ENCODE data around the gene RSAD2.
"Not testable (repeated sequence)": the region's sequence is repeated elsewhere in the genome, so short reads cannot be mapped to it uniquely, and the experiment has no call there.

The RSAD2 gene, protein sequence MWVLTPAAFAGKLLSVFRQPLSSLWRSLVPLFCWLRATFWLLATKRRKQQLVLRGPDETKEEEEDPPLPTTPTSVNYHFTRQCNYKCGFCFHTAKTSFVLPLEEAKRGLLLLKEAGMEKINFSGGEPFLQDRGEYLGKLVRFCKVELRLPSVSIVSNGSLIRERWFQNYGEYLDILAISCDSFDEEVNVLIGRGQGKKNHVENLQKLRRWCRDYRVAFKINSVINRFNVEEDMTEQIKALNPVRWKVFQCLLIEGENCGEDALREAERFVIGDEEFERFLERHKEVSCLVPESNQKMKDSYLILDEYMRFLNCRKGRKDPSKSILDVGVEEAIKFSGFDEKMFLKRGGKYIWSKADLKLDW

DNA sequence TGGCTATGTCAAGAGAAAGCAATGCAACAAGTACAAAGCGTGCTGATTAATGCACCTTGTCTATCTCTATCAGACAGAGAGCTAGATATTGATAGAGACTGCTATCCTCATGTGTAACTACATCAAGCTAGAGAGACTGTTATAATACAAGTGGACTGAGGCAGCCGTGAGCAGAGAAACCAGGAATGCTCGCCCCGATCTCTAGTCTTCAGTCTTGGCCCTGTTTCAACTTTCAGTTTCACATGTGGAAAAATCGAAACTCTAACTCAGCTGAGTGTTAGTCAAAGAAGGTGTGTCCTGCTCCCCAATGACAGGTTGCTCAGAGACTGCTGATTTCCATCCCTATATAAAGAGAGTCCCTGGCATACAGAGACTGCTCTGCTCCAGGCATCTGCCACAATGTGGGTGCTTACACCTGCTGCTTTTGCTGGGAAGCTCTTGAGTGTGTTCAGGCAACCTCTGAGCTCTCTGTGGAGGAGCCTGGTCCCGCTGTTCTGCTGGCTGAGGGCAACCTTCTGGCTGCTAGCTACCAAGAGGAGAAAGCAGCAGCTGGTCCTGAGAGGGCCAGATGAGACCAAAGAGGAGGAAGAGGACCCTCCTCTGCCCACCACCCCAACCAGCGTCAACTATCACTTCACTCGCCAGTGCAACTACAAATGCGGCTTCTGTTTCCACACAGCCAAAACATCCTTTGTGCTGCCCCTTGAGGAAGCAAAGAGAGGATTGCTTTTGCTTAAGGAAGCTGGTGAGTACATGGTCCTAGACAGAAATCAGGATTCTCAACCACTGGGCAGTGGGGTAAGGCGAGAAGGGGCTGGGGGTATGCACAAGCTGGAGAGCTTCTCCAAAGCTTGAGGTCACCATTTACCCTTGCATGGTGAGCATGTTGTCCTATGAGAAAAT, at the start of gene RSAD2:
Gene RSAD2, plus strand, starts transcription at position 376 of the 903 bp plus-strand sequence. Its CDS starts 24 bp downstream, at position 400.
- peak; percentile 11 to 39 for DNase-seq

DNA sequence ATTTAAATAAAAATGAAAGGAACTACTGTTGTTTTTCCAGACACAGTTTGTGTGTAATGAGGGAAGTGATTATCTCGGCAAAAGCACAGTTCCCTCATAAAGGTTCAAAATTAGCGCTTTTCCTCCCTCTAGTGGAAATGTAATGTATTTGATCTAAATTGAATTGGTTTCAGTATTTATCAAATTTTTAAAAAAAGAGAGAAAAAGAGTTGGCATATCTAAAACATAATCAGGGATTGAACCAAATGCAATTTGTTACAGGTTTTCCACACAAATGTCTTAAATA, 49.3 kb upstream of the RSAD2 start:
- peak in 1 of 2 donors; percentile 75 for DNase-seq

DNA sequence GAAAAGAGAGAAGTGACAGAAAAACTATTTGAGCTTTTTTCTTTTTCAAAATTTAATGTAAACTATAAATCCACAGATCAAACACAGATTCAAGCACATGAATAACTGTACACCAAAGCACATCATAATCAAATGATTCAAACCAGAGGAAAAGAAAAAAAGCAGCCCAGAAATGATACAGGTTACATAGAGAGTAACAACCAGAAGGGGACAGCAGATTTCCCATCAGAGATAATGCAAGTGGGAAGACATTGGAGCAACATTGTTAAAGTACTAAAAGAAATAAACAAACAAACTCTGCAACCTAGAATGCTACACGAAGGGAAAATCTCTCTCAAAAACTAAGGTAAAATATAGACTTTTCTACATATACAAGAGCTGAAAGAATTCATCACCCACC, 46.3 kb upstream of the RSAD2 start:
- DNase-seq = no peak

DNA sequence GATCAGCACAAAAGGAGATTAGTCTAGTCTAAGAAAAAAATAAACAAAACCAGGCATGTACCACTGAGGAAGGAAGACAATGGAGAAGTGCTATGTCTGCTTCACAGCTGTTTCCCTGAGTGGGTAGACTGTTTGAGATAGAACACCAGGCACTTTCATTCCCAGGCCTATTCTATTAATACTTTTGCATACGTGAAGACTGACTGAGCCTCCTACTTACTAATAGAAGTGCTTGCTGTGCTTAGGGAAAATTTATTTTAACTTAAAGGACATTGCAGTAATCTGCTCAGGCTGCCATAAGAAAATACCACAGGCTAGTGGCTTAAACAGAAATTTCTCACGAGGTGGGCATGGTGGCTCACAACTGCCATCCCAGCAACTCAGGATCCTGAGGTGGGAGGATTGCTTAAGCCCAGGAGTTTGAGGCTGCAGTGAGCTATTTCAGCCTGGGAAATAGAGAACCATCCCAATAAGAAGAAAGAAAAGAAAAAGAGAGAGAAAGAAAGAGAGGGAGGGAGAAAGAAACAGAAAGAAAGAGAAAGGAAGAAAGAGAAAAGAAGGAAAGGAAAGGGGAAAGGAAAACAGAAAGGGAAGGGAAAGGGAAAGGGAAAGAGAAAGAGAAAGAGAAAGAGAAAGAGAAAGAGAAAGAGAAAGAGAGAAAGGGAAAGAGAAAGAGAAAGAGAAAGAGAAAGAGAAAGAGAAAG, 44.8 kb upstream of the RSAD2 start:
- no peak for DNase-seq

DNA sequence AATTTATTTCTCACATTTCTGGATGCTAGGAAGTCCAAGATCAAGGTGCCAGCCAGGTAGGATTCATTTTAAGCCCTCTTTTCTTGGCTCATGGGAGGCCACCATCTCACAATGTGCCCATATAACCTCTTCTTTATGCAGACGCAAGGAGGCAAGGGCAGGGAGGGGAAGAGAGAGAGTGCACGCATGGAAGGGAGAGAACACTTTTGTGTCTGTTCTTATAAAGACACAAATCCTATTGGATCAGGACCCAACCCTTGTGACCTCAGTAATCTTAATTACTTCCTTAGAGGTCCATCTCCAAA, 44.3 kb upstream of the RSAD2 start:
- no peak for DNase-seq

DNA sequence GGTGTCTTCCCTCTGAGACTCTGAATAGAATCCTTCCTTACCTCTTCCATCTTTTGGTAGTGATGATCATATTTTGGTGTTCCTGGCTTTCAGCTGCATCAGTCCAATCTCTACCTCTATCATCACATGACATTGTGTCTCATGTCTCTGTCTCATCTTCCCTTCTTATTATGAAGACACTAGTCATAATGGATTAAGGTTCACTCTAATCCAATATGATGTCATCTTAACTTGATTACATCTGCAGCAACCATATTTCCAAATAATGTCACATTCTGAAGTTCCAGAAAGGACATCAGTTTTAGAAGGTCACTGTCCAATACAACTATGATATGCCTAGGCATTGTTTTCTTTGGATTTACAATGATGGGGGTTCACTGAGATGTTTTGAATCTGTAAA, 43.4 kb upstream of the RSAD2 start:
- no peak for DNase-seq

DNA sequence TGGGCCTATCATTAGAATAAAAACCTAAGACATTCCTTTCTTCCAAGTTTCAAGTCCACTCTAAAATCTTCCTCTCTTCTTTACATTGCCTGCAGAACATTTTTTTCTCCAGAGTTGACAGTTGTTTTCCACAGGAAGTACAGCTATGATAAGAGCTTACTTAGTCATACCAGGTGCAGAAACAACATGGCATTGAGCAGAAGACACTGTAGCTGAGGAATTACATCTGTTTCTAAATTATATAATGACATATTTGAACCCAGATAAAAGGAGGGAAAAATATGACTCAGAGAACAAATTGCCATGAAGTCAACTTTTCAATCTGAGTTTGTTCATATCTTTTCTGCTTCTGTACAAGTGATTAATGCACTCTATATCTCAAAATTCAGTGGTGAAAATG, 42.1 kb upstream of the RSAD2 start:
- DNase-seq = no peak

DNA sequence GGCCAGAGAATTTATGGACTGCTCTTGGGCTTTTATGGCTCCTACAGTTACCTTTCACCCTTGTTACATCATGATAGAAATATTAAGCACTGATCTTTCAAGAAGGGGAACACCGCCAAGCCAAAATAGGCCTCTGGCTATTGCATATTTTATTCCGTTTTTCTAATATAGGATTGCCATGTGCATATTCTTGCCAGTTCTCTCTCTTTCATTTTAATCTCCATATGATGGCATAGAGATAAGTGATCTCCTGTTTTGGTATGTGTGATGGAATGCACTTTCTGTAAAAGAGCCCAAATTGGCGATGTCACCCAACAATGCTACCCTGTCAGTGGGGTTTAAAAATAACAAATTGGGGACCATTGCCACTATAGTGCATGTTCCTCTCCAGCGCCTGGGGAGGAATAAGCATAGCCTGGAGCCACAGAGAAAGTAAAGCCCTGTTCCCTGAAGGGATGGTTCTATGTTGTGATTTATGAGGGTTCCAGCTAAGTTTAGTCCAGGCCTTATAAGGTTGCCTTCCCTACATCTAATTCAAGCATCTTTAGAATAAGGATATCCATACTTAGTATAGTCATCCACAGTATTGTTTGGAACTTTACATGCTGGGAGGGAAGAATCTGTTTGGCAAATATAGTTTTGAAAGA, 38.8 kb upstream of the RSAD2 start:
- no peak for DNase-seq

DNA sequence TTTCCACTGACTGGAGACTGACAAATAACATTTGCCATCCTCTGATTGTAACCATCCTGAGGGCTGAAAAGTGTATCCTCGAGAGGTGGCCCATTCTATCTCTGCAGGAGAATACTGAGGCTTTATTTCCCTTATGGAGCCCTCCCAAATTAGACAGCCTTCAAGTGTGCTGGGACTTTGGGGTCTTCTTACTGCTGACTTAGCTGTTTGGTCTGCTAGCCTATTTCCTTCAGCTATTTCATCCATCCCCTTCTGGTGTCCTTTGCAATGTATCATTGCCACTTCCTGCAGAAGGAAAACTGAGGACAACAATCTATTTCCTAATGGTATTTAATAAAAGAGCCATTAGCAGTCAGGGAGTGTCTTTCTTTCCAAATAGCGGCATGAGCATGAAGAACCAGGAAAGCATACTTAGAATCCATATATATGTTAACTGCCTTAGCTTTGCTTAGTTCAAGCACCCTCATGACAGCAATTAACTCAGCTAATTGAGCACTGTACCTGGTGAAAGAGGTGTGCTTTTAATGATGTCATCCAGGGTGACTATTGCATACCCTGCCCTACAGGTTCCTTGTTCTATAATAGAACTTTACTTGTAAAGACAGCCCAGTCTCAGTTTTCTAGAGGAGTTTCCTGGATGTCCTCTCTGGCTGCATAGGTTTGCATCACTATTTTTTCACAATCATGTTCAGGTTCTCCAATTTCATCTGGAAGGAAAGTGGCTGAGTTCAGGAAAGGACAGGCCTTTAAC, 35.9 kb upstream of the RSAD2 start:
- DNase-seq = no peak

DNA sequence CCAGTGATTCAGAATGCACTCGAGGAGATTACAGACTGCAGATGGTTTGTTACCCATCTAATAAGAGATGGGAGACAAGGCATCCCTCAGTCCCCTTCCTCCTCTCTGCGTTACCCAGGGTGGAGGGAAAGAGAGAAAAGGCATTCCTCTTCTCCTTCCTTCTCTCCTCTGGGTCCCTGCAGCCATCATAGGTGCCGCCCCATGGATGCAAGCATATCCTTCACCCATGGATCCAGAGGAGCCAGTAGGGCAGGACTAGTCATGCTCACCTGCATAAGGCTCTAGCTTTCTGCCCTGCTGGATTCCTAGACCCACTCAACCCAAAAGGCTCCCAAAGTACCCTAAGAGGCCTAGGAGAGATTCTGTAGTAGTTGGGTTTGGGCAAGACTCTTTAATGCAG, 32.3 kb upstream of the RSAD2 start:
- DNase-seq = no peak

DNA sequence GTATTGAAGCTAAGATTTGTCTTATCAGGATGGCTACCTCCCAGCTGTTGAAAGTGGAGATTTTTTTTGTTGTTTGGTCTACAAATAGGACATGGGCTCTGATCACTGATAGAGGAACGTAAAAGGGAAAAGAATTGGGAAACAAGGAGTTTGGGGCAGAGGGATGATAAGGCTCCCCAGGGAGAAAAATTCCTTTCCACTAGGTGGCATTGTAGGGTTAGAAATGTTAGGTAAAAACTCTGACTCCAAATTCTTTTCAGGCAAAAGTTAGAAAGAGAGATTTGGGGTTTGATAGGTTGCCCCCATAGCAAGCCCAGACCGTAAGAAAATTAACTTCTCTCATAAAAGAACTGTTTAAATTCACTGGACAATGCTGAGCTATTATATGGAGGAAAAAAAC, 31.7 kb upstream of the RSAD2 start:
- DNase-seq = no peak

DNA sequence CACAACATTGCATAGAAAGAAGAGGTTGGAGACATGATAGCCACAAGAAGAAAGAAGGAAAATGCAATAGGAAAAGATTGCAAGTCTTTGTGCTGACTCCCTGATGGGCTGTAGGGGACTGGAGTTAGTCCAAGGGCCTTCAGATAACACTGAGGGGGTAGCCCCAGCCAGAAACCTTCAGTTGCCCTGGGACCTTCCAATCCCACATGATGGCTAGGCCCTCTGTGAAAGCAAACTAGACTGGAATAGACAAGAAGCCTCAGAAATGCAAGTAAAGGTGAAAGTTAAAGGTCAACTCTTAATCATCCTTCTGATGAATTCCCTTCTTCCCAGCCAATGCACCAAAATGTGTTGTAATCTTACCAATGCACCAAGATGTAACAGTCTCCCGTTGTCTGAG, 31.0 kb upstream of the RSAD2 start:
- DNase-seq = no peak

DNA sequence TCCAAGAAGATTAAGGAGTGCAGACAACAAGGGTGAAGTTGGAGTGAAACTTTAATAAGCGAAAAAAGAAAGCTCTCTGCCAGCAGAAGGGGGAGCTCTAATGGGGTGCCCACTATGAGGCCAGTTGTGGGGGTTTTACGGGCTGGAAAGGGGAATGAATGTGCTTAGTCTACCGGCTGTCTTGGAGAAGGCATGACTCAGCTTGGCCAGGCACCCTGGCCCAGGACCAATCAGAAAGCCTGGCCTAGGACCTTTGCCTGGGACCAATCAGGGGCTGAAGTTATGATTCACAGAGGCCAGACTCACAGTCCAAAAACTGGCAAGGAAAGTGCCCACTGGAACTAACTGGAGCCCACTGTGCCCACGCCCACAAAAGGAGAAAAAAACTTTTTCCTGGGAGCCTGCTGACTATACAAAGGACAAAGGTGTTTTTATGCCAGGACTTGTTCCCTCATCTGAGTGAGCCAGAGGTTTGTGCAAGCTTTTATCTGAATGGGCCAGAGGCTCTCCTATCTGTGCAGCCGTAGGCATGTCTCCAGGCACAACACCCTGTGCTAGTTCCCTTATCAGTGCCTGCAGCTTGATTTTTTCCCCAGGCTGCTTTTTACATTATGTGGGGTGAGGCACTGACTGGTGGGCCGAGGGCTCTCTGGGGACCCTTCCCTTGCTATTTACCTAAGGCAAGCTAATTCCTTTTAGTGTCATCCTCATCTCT, 30.5 kb upstream of the RSAD2 start:
- DNase-seq = no peak

DNA sequence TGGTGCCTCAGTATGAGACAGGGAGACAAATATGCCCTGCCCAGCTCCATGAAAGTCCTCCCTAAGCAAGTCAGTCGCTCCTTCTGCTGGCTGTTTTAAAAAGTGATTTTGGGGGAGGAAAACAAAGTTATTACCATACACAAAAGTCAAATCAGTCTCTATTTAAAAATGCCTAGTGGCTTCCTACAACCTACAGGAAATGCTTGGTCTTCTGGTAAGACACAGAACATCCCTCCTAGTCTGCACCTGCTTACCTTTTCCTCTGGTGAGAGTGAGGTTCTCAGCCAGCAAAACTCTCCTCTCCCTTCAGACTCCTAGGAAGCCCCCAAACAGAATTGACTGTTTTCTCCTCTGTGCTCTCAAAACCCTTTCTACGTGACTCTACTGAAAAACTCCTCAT, 25.4 kb upstream of the RSAD2 start:
- DNase-seq = no peak

DNA sequence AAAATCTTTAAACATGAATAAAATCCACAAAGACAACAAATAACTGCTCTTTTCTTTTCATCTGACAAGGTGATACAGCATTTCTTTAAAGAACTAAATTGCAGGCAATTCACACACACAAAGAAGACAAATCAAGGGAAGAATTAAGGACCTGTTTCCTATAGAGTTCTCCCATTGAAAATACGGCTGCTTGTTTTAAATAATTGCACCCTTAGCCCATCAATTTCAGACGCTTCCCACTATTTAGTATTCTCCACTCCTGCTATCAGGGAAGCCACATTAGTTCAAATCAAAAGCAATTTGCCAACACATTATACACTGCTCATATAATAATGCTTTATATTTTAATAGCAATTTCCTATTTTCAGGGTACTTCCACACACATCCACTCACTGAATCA, 23.2 kb upstream of the RSAD2 start:
- DNase-seq = no peak

DNA sequence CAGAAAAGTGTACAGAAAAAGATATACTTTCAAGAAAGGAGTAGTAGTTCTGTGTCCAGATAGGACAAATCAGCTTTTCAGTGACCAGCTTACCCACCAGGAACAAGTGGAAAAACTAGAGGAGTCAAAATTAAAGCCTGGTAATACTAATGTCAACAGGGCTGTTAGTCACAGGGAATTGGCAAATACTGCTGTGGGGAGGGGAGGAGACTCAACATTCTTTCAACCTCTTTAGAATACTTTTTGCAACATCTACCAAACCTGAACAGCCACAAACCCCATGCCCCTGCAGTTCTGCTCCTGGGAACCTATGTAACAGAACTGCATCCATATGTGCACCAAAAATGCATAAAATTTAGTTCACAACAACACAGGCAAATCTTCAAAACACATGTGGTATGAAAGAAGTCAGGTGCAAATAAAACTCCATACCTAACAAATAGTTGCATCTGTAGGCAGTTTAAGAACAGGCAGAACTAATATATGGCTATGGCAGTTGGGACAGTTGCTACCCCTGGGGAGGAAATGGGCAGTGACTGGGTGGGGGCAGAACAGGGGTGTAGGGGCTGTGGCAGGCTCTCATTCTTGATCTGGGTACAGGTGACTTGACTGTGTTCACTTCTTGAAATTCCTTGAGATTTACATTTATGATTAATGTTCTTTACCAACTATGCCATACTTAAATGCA, 21.6 kb upstream of the RSAD2 start:
- DNase-seq = no peak

DNA sequence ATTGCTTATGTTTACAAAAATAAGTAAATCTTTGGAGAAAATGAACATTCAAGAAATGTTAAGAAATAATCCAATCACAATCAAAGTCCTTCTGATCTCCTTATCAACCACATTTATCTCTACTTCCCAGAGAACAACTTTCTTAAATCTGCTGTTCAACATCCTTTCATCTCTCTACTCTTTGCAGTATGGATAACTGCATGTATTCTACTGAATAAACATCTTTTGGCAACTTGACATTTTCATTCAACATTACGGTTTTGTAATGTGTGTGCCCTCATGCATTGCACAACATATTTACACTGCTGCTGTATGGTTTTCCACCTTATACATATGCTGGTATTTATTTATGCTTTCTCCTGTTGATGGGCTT, 21.0 kb upstream of the RSAD2 start:
- no peak for DNase-seq

DNA sequence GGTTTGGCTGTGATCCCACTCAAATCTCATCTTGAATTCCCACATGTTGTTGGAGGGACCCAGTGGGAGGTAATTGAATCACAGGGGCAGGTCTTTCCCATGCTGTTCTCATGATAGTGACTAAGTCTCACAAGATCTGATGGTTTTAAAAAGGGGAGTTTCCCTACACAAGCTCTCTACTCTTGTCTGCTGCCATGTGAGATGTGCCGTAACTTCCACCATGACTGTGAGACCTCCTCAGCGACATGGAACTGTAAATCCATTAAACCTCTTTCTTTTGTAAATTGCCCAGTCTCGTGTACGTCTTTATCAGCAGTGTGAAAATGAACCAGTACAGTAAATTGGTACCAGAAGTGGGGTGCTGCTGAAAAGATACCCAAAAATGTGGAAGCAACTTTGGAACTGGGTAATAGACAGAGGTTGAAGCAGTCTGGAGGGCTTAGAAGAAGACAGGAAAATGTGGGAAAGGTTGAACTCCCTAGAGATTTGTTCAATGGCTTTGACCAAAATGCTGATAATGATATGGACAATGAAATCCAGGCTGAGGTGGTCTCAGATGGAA, 19.0 kb upstream of the RSAD2 start:
- not testable (repeated sequence) for DNase-seq

DNA sequence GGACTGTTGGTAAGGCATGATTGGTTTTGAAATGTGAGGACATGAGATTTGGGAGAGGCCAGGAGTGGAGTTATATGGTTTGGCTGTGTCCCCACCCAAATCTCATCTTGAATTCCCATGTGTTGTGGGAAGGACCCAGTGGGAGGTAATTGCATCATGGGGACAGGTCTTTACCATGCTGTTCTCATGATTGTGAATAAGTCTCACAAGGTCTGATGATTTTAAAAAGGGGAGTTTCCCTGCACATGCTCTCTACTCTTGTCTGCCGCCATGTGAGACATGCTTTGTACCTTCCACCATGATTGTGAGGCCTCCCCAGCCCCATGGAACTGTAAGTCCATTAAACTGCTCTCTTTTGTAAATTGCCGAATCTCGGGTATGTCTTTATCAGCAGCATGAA, 17.3 kb upstream of the RSAD2 start:
- no peak for DNase-seq

DNA sequence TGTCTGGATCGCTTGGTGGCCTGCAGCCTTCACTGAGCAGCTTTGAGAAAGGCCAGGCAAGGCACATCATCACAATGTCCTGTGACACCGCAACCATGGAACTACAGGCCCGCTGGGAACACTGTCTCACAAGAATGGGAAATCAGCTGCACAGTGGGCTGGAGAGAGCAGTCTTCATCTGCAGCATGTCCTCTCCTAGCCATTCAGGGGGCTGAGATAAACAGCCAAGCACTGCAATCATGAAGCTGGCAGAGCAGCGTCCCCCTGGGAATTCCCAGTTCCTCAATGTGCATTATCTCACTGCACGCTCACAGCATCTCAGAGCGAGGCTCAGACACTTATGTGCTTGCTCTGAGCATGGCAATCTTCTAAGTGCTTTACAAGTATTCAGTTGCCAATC, 13.8 kb upstream of the RSAD2 start:
- DNase-seq = no peak

DNA sequence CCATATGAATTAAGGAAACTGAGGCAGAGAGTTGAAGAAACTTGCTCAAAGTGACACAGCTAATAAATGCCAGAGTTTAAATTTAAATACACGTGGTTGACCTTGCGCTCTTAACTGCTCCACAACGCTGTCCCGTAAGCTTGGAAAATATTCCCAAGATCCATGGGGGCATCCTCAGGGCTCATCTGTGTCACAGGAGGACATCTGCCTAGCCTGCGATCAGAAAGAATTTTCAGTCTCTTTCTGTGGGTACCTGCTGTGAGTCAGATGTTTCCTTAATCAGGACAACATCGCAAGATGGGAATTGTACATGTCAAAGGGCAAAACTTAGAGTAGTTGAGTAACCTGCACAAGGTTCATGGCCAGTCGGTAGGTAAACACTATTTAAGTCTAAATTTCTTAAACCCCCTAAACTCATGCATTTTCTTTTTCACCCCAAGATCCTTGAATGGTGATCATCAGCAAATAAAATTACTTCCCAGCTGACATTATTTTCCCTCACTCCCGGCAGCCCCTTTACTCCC, 13.3 kb upstream of the RSAD2 start:
- DNase-seq = no peak

Measured in hippocampal formation (tissue), 2 donors.